ENCODE data around the gene CCPG1. TPM values are rescaled to one million over a fixed set of nuclear protein-coding genes. Genes with fewer than 3 reads are reported as not detected.

The CCPG1 gene
- polyA plus RNA-seq, 1 of the 3 experiments (the other 2 are of a cell fraction) = 10.5 TPM

- peaks cover 0 to 4% of the 10 kb centered on the region in 2 experiments for H3K36me3 ChIP-seq (replicated peaks in 1 of 2; ENCODE audit: control insufficient read depth in 1 of 2, insufficient read depth in 2 of 2, low read length in 1 of 2)
- no peak overlapping the region for H3K27ac ChIP-seq (ENCODE audit: low read depth in 2 of 2, low read length in 1 of 2)
- no peak overlapping the region for H3K9ac ChIP-seq
- peaks cover 21% of the 10 kb centered on the region for H3K79me2 ChIP-seq (ENCODE audit: insufficient read depth)
- H3K9me2 ChIP-seq = no peaks in the 10 kb centered on the region
- no peaks in the 10 kb centered on the region for H3K27me3 ChIP-seq (ENCODE audit: insufficient read depth)
- H4K20me1 ChIP-seq (ENCODE audit: insufficient read depth) = no peaks in the 10 kb centered on the region
- ChIA-PET POLR2A (no interaction called here), CTCF (interaction anchor here (1.0 to 1.6 kb wide), 2 partner anchors 10 to 37 kb away, joined by 4 to 5 read pairs; partner anchors contain the start of genes CCPG1 and PIERCE2)
- H3K9me3 ChIP-seq = no peaks in the 10 kb centered on the region
- no peaks in the 10 kb centered on the region for H3F3A ChIP-seq (replicated peaks; ENCODE audit: insufficient read depth)
- WGBS (ENCODE audit: low lambda C conversion rate) = over 99% methylated on average over 5 of the region's 5 CpGs
- H3K4me2 ChIP-seq = no peak overlapping the region
- H2AFZ ChIP-seq (ENCODE audit: low read depth) = no peak overlapping the region
- H3K4me1 ChIP-seq (ENCODE audit: control insufficient read depth in 1 of 2, insufficient read depth in 2 of 2, low read depth in 1 of 2, low read length in 1 of 2) = peaks cover 3 to 13% of the 10 kb centered on the region in 2 experiments; a peak in 3 of 4 replicates
- no peak overlapping the region for H3K4me3 ChIP-seq (ENCODE audit: low read depth in 2 of 2, low read length in 1 of 2)
- no peak for TF ChIP-seq POLR2AphosphoS5 (IDR thresholded peaks at IDR 0.05; ENCODE audit: low read depth, low read length)
- no peak for TF ChIP-seq PBX3 (IDR thresholded peaks at IDR 0.05)
- TF ChIP-seq RXRA (IDR thresholded peaks at IDR 0.05; ENCODE audit: borderline replicate concordance, low read depth) = no peak
- TF ChIP-seq EP300 (IDR thresholded peaks at IDR 0.05; ENCODE audit: borderline replicate concordance in 1 of 2, low read depth in 1 of 2, low read length in 1 of 2) = no peak
- TF ChIP-seq FOSL2 (IDR thresholded peaks at IDR 0.05; ENCODE audit: borderline replicate concordance, low read depth) = no peak
- TF ChIP-seq NRF1 (IDR thresholded peaks at IDR 0.05; ENCODE audit: low read depth, low read length) = no peak
- TF ChIP-seq CTCF (IDR thresholded peaks at IDR 0.05) = no peak
- no peak for TF ChIP-seq RFX5 (IDR thresholded peaks at IDR 0.05; ENCODE audit: low read length)
- no peak for TF ChIP-seq NFIC (IDR thresholded peaks at IDR 0.05; ENCODE audit: borderline replicate concordance)
- TF ChIP-seq MAX (IDR thresholded peaks at IDR 0.05; ENCODE audit: low read depth) = no peak
- no peak for TF ChIP-seq SIN3A (IDR thresholded peaks at IDR 0.05; ENCODE audit: borderline replicate concordance, low read depth, low read length)
- no peak for TF ChIP-seq MXI1 (IDR thresholded peaks at IDR 0.05; ENCODE audit: low read depth, low read length)
- no peak for TF ChIP-seq CHD2 (IDR thresholded peaks at IDR 0.05; ENCODE audit: low read length, partially characterized antibody)
- no peak for TF ChIP-seq ZBTB33 (IDR thresholded peaks at IDR 0.05; ENCODE audit: borderline replicate concordance, low read depth)
- TF ChIP-seq TAF1 (IDR thresholded peaks at IDR 0.05; ENCODE audit: borderline replicate concordance, low read depth, low read length) = no peak
- TF ChIP-seq EZH2phosphoT487 (IDR thresholded peaks at IDR 0.05; ENCODE audit: borderline replicate concordance, low read depth) = no peak
- TF ChIP-seq TCF12 (IDR thresholded peaks at IDR 0.05) = no peak
- no peak for TF ChIP-seq RCOR1 (IDR thresholded peaks at IDR 0.05; ENCODE audit: low read length)
- no peak for DNase-seq
These were observed 9.9 kb downstream of the CCPG1 start for GRCh38 chr15:55398243-55398642.
